Esophagus squamous epithelium (tissue), 4 donors: ENCODE measurements around the gene HDAC10.

ENCODE experiments used
- POLR2A ChIP-seq, 4 donors: fragments of 450-650 bp; IDR thresholded peaks; one replicate each; pipeline ENCODE4 v1.6.1; 2017; ENCODE audit warnings: antibody characterized with exemption in 4 of 4, mild to moderate bottlenecking in 4 of 4, moderate library complexity in 3 of 4
- TF ChIP-seq, protein P1 (sequence below), 6 experiments: fragments of 450-650 bp in 4 of 6; fragments of 200-600 bp in 2 of 6; sonication (generic) in 2 of 6; IDR thresholded peaks; one replicate each; pipeline ENCODE4 v1.5.1; 2016 to 2019; ENCODE audit warnings: antibody characterized with exemption in 6 of 6, mild to moderate bottlenecking in 4 of 6, moderate library complexity in 4 of 6

DNA sequence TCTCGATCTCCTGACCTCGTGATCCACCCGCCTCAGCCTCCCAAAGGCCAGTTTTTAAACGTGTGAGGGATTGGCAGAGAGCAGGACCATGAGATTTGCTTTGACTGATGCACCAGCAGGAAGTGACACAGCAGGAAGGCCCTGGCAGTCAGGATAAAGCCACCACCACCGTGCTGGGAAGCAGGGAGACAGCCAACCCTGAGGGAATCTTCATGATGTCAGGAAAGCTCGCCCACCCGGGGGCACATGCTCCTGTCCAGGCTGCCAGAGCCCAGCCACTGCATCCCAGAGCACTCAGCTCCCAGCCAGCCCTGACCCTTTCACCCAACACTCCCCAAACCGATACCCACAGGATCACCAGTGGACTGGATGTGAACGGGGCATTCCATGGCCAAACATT, 12.3 kb downstream of the HDAC10 start:
- TF ChIP-seq POLR2A (IDR thresholded peaks at IDR 0.05), result no peak
- TF ChIP-seq, protein P1, sequence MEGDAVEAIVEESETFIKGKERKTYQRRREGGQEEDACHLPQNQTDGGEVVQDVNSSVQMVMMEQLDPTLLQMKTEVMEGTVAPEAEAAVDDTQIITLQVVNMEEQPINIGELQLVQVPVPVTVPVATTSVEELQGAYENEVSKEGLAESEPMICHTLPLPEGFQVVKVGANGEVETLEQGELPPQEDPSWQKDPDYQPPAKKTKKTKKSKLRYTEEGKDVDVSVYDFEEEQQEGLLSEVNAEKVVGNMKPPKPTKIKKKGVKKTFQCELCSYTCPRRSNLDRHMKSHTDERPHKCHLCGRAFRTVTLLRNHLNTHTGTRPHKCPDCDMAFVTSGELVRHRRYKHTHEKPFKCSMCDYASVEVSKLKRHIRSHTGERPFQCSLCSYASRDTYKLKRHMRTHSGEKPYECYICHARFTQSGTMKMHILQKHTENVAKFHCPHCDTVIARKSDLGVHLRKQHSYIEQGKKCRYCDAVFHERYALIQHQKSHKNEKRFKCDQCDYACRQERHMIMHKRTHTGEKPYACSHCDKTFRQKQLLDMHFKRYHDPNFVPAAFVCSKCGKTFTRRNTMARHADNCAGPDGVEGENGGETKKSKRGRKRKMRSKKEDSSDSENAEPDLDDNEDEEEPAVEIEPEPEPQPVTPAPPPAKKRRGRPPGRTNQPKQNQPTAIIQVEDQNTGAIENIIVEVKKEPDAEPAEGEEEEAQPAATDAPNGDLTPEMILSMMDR (IDR thresholded peaks at IDR 0.05), result no peak
